ENCODE results near the gene NR5A2.
A peak's percentile ranks its signal among the peaks of the same experiment; 100 is the strongest.

DNA sequence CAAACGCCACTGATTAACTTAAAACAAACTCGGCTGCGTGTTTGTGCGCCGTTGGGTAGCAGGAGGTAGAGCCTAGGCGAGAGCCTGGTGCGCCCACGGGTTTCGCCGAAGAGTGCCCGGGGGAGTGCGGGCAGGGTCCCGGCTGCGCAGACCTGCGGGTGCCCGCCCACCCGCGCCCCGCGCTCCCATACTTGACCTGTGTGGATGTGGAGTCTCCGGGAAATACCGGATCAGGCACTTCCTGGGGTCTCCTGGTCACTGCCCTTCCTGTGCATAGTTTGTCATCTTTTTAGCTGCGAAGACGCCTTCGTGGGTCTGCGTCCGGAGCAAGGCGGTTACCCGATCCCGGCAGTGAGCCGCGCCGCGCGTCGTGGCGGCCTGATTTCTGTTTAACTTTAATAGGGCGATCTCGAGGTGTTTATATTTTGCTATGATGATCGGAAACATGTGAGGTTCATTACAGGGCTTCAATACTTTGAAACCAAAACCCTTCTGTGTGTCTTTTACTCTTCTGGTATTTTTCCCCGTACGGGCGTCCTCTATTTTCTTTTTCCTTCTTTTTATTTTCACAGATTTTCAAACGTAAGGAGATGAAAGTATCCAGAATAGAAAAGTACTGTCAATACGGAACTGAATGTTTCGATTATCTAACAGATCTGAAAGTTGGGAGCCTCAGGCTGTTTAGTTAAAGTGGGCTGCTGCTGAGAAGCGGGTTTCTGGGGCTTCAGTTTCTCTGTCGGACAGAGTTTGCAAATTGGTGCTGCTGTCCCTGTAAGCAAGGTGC, 15.2 kb downstream of the NR5A2 start:
- peak; percentile 50 for TF ChIP-seq SUZ12 (IDR thresholded peaks at IDR 0.05; ENCODE audit: extremely low read depth, insufficient read depth, insufficient read length)
- no peak for TF ChIP-seq YY1 (IDR thresholded peaks at IDR 0.05; ENCODE audit: insufficient read depth, insufficient read length)
